ENCODE measurements around the gene EMC6. TPM values are rescaled to one million over a fixed set of nuclear protein-coding genes. Genes with fewer than 3 reads are reported as not detected.
A peak's percentile ranks its signal among the peaks of the same experiment; 100 is the strongest.

The EMC6 gene
- total RNA-seq, 1 experiment from 2014 or later: 72.2 TPM

DNA sequence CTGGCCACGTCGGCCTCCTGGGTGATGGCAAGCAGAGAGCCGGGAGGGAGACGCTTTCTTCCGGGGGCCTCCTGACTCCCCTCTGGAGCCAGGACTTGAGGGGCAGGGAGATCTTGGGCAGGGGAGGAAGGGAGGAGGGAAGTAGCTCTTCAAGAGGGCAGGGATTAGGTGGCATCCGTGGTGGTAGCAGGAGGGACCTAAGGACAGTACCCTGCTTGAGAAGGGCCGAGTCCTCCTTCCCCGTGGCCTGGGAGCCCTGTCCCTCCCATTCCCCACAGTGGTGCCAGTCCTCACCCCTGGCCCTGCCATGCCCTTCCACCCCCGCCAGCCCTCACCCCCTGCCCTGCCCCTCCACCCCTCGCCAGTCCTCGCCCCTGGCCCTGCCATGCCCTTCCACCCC is 12.8 kb upstream of the EMC6 start:
- H3T11ph ChIP-seq (ENCODE audit: low read length): no peak overlapping the region
- no peak overlapping the region for H3K4me3 Mint-ChIP-seq
- no peak overlapping the region for H2BK5ac ChIP-seq (ENCODE audit: insufficient read length, low read length)
- H4K91ac ChIP-seq (ENCODE audit: insufficient read length, low read depth, low read length): no peak overlapping the region
- H2AK5ac ChIP-seq (ENCODE audit: insufficient read length, low read length): no peak overlapping the region
- no peak overlapping the region for H2BK12ac ChIP-seq (ENCODE audit: insufficient read length, low read depth, low read length)
- no peaks in the 10 kb centered on the region for H3K79me1 ChIP-seq (ENCODE audit: insufficient read depth, low read depth, low read length, poor library complexity, severe bottlenecking)
- no peak overlapping the region for H2BK15ac ChIP-seq (ENCODE audit: low read depth, low read length)
- H3K9ac ChIP-seq (ENCODE audit: extremely low read depth, insufficient read length, low read length): no peak overlapping the region
- H2BK120ac ChIP-seq (ENCODE audit: low read depth, low read length, poor library complexity, severe bottlenecking): no peak overlapping the region
- no peaks in the 10 kb centered on the region for H3K9me3 ChIP-seq (ENCODE audit: control insufficient read depth, low read depth, low read length)
- no peak overlapping the region for H4K5ac ChIP-seq (ENCODE audit: insufficient read length, low read depth, low read length)
- H3K27me3 Mint-ChIP-seq (ENCODE audit: low read depth): no peaks in the 10 kb centered on the region
- H3K18ac ChIP-seq (ENCODE audit: insufficient read length, low read depth, low read length): no peak overlapping the region
- H2BK20ac ChIP-seq (ENCODE audit: low read depth, low read length, poor library complexity, severe bottlenecking): no peak overlapping the region
- no CpG with 5 or more reads among the region's 11 CpGs for WGBS (ENCODE audit: extremely low coverage, insufficient read length, low lambda C conversion rate)
- H3K9me3 Mint-ChIP-seq: no peaks in the 10 kb centered on the region
- TF ChIP-seq CTCF (conservative IDR thresholded peaks at IDR 0.05): no peak
- no peak overlapping the region for H4K8ac ChIP-seq (replicated peaks; ENCODE audit: insufficient read length, low read depth, low read length)
- H3K23ac ChIP-seq (ENCODE audit: insufficient read length, low read depth, low read length): no peak overlapping the region
- DNase-seq: peak; percentile 27
- H3K4me1 Mint-ChIP-seq: peaks cover 8 to 12% of the 10 kb centered on the region in 2 experiments
- H3K4ac ChIP-seq (ENCODE audit: low read depth, low read length): no peak overlapping the region
- no peaks in the 10 kb centered on the region for H4K20me1 ChIP-seq (ENCODE audit: control insufficient read depth, insufficient read depth, insufficient read length)
- no peak overlapping the region for H3K27ac ChIP-seq (ENCODE audit: insufficient read length, low read depth, low read length)
- no peak overlapping the region for H3K56ac ChIP-seq (ENCODE audit: insufficient read length, low read depth, low read length)
- 0 out of 7 replicates have a peak overlapping the region, but pooled peaks of 1 of the 3 experiments have one; percentile 28 for H3K27ac Mint-ChIP-seq
- peaks cover 0 to 9% (median 0%) of the 10 kb centered on the region in 3 experiments; a peak in 4 of 7 replicates for H3K36me3 Mint-ChIP-seq (ENCODE audit: insufficient read depth in 1 of 3, low read depth in 3 of 3)
- no peak overlapping the region for H3K14ac ChIP-seq (ENCODE audit: insufficient read depth, low read length)
- H2AFZ ChIP-seq (ENCODE audit: low read length): no peak overlapping the region
- no peaks in the 10 kb centered on the region for H3K4me1 ChIP-seq (ENCODE audit: insufficient read depth, low read length)
- H3K23me2 ChIP-seq (ENCODE audit: insufficient read length, low read depth, low read length, poor library complexity, severe bottlenecking): no peaks in the 10 kb centered on the region
- no peaks in the 10 kb centered on the region for H3K79me2 ChIP-seq (ENCODE audit: insufficient read depth, low read length)
- H3K27me3 ChIP-seq (ENCODE audit: insufficient read depth, low read length): no peaks in the 10 kb centered on the region
- H3K4me2 ChIP-seq (ENCODE audit: insufficient read depth, insufficient read length, low read length): no peak overlapping the region
